Measurements from ENCODE around the gene PSMD14.

Gene PSMD14

DNA sequence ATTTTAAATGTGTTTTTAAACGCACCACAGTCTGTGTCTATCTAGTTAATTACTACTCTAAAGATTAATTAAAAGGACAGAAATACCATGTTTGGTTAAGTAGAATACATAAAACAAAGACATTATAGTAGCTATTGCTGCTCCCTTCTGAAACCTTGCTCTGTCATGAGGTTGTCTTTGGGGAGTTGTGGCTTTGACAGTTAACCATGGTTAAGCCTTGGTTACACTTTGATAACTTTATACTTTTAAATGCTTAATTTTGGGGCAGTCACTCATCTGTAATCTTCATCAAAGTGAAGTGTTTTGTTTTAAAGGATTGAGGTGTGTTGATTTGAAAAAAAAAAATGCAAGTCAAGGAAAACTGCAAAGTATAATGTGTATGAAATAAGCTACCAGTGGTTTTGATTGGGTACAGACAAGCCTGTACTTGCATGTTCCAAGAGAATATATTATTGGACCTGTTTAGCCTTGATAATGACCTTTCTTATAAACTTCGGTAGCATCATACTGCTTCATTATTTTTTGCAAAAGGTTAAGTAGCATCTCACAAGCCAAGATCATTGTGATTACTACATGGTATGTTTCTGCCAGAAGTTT, 78.1 kb downstream of the PSMD14 start:
- no peak for DNase-seq

GRCh38 chr2:161388146-161388779, 80.0 kb downstream of the PSMD14 start:
- DNase-seq, result no peak

GRCh38 chr2:161391737-161392506, 83.7 kb downstream of the PSMD14 start:
- DNase-seq, result no peak

DNA sequence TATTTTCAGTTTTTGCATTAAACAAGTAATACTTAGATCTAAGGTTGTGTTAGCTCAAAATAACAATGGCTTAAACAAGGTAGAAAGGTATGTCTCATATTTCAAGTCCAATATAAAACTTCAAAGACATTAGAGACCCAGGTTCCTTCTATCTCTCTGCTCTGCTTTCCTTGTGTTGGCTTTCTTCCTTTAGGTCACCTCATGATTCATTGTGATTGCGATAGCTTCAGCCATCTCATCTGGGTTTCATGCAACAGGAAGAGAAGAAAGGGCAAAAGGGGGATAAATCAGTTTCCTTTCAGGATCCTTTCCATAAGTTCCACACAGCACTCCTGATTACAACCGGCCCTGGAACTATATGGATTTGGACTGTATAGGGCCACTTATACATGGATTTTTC, 91.9 kb downstream of the PSMD14 start:
- peak; percentile 53 for DNase-seq

DNA sequence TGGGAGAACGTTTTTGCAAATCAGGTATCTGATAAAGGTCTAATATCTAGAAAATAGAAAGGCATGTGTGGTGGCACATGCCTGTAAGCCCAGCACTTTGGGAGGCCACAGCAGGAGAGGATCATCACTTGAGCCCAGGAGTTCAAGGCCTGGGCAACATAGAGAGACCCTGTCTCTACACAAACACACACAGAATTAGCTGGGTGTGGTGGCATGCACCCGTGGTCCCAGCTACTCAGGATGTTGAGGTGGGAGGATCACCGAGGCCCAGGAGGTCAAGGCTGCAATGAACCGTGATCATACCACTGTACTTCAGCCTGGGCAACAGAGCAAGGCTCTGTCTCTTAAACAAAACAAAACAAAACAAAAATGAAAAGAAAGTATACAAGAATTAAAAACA, 94.1 kb downstream of the PSMD14 start:
- no peak for DNase-seq

DNA sequence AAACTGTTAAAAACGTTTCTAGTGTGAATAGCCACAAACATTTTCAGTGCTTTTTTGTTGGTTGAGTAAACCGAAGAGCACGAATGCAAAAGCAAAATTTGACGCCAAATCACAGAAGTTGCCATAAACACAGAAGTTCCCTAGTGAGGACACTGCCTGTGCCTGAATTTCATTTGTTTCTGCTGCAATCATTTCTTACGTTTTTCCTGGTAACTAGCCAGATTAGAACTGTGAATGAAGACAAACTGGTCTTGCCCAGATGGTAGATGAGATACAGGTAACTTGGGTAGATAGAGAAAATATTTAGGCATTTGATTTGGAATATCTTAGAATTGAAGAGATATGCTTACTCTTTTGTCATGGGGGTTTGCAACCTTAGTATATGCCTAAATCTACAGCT, 98.1 kb downstream of the PSMD14 start:
- DNase-seq, result no peak

- no peak for DNase-seq
Measured at GRCh38 chr2:161407597-161407996, 99.4 kb downstream of the PSMD14 start.

GRCh38 chr2:161409308-161409907, 101.2 kb downstream of the PSMD14 start:
- no peak for DNase-seq

DNA sequence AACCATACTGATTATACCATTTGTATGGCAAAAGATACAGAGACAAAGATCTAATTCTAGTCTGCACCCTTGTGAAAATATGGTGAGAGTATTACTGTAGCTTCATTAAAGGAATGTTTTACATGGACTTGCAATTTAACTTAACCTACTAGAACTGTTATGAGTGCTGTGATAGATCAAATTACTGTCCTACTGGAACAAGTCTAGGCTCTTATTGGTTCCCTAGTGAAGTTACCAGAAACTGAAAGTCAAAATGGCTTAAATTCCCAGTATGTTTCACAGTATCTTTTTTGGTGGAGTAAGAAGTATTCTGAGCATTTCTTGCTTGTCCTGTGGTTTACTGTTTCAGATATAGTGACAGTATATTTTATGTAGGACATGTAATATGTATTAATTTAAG, 104.1 kb downstream of the PSMD14 start:
- peak; percentile 21 for DNase-seq

DNA sequence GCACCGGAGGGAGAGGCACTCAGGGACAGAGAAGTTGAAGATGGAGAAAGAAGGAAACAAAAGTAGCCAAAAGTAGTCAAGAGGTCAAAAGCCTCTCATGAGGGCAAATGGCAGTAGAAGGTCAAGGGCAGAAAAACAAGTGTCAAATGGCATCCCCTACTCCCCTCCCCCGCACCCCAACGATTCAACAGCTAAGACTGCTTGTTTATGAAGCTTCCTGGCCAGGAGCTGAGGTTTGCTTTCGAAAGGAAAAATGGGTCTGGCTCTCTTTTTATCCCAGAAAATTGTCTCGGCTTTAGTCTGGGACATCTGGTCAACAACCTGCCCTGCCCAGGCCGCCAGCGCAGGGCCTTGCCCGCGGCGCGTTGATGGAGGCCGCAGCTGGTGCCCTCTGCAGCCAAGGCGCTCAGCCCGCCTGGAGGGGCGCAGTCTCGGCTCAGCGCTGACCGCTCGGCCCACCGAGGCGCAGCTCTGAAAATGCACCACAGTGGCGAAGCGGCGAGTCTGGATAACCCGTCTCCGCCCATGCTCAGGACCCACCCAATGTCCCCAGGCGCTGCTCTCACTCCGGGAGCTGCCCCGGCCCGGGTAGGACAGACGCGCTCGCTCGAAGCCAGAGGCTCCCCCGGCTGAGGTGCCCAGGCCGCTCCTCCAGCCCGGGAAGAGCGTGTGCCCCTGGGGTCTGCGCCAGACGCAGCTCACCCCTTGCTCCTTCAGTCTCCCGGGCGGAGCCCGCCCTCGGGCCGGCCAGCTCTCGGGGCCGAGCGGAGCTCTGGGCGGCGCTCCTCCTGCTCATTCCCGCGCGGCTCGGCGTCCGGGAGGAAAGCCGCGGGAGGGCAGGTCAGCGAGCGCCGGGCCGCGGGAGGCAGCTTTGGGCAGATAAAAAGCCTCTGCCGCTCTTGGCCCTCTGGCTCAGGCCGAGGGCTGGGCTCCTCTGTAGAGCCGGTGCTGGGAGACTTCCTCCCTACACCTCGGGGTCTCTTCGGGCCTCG, 106.1 kb downstream of the PSMD14 start:
- peak; percentile 42 for DNase-seq

- DNase-seq, result no peak
Measured at GRCh38 chr2:161415034-161415986, 107.1 kb downstream of the PSMD14 start.

GRCh38 chr2:161415987-161416707, 107.9 kb downstream of the PSMD14 start, which contains the start of gene TBR1:
TBR1 (plus strand) TSS chr2:161416297; CDS start chr2:161416411, 114 bp downstream.
- no peak for DNase-seq

- no peak for DNase-seq
Measured at GRCh38 chr2:161416708-161417437, 108.6 kb downstream of the PSMD14 start.

DNA sequence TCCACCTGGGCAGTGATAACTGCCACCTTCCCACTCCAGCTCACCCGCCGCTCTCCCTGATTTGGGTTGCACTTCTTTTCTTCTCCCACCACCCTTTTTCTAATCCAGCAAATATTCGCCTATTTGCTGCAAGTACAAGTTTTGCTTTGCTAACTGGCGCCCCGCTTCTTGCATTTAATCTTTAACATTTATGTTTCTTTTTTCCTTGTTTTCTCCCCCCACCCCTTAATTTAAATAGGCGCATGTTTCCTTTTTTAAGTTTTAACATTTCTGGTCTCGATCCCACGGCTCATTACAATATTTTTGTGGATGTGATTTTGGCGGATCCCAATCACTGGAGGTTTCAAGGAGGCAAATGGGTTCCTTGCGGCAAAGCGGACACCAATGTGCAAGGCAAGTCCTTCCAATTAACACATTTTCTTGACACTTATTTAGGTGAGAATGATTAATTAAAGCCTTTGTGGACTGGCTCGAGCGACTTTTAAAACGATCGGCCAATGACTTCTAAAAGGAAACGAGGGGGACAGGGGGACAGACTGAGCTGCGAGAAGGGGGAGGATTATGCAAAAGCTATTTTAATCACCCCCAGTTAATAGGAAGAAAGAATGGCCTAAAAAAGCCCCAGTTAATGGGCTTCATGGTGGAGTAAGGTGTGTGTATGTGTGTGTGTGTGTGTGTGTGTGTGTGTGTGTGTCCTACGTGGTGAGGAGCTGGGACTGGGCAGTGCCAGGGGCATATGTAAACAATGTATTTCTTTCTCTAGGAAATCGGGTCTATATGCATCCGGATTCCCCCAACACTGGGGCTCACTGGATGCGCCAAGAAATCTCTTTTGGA, 109.4 kb downstream of the PSMD14 start:
- no peak for DNase-seq

DNA sequence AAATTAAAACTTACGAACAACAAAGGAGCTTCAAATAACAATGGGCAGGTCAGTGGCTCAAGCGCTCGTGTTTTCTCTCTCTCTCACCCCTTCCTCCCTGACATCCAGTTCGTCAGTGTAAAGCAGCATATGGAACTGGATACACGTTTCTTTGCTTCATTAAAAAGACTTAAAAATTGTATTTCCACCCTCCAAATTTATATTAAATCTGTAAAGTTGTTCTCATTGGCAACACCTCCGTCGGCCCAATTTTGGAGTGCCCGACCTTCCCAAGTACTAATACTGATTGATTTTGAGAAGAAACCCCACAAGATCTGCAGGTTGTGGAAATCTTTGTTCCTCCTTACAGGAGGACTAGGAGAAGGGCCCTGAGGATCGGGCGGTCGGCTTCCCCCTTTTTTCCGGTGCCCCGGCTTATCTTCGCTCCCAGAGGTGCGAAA, 110.1 kb downstream of the PSMD14 start:
- no peak for DNase-seq

- DNase-seq, result no peak
Measured at GRCh38 chr2:161418715-161419637, 110.8 kb downstream of the PSMD14 start.

DNA sequence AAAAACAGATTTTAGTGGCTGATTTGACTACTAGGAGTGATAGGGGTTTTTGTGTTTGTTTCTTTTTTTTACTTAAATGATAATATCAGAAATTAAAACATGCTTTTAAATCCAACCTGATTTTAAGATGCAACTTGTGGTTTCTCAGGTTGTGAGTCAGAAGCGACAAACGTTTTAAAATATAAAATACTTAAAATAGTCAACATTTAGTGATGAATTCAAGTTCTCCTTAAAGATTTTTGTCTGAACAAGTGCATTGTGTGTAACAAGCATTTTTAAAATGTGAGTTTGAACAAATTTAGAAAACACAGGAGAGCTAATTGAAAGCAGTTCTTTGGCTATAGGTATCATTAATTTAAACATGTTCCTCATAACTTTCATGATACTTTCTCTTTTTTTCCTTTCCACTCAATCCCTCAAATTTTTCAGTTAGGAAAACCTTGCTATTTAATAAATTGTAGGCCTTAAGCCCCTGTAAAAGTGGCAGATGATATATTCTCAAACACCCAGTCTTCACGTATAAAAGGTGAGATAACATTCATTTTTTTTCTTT, 111.5 kb downstream of the PSMD14 start:
- no peak for DNase-seq

Data from HCEC 1CT (cell line).